ENCODE results near the gene TSPAN9. TPM values are rescaled to one million over a fixed set of nuclear protein-coding genes. Genes with fewer than 3 reads are reported as not detected.

Gene TSPAN9
- total and polyA plus RNA-seq, 2 of the 4 experiments (the other 2 are of a cell fraction): 17.7 to 39.1 TPM

- Histone ChIP-seq H2AK5ac (ENCODE audit: low read depth, low read length) (no peak overlapping the region), H3K4ac (ENCODE audit: low read depth, low read length) (no peak overlapping the region), H4K5ac (ENCODE audit: low read depth, low read length) (no peak overlapping the region), H4K91ac (ENCODE audit: insufficient read depth, low read depth, low read length) (no peak overlapping the region), H2AK9ac (replicated peaks; ENCODE audit: low read depth, low read length, poor library complexity) (no peak overlapping the region), H3K23ac (ENCODE audit: low read depth, low read length) (no peak overlapping the region), H3K9me3 (ENCODE audit: control insufficient read depth, insufficient read depth, low read length) (no peaks in the 10 kb centered on the region), H2AFZ (replicated peaks; ENCODE audit: low read length, poor library complexity) (no peak overlapping the region), H3K4me2 (ENCODE audit: low read depth, low read length) (no peak overlapping the region), H3K79me1 (ENCODE audit: low read depth in 1 of 2, low read length in 2 of 2) (no peaks in the 10 kb centered on the region), H3K56ac (ENCODE audit: extremely low read depth, insufficient read depth, low read length) (no peak overlapping the region), H3K9me1 (ENCODE audit: insufficient read depth, low read length) (0 out of 2 replicates have a peak, but pooled peaks cover 3% of the 10 kb centered on the region), H3K4me3 (ENCODE audit: insufficient read depth, low read depth, low read length) (no peak overlapping the region), H4K8ac (ENCODE audit: low read depth in 2 of 2, low read length in 2 of 2) (no peak overlapping the region), H2BK120ac (ENCODE audit: low read depth, low read length) (no peak overlapping the region), H2BK15ac (ENCODE audit: low read depth, low read length) (no peak overlapping the region), H3K18ac (ENCODE audit: low read depth, low read length) (no peak overlapping the region), H4K20me1 (ENCODE audit: insufficient read depth, low read length) (peaks cover 4% of the 10 kb centered on the region; the same call in 1 of the 2 replicates), H3K27me3 (ENCODE audit: control insufficient read depth, insufficient read depth, low read length) (no peaks in the 10 kb centered on the region; the same call in 1 of the 2 replicates), H3K27ac (ENCODE audit: insufficient read depth, low read length) (no peak overlapping the region), H2BK5ac (ENCODE audit: low read depth, low read length, poor library complexity, severe bottlenecking) (no peak overlapping the region), H3K4me1 (ENCODE audit: control insufficient read depth, insufficient read depth, low read length) (peaks cover 5% of the 10 kb centered on the region; the same call in 1 of the 2 replicates), H3K14ac (replicated peaks; ENCODE audit: low read depth, low read length) (no peak overlapping the region), H2BK20ac (ENCODE audit: low read depth, low read length) (no peak overlapping the region), H3K36me3 (ENCODE audit: control insufficient read depth, insufficient read depth, low read length) (no peaks in the 10 kb centered on the region), H3K9ac (ENCODE audit: low read depth, low read length) (no peak overlapping the region)
- ChIA-PET POLR2A (ENCODE audit: unreplicated experiment) (no interaction called here), CTCF (no interaction called here)
- intact Hi-C loops (cut with micrococcal nuclease): no loop called here
- dilution Hi-C loops (cut with HindIII; ENCODE audit: low sequenced_read_pairs, unreplicated experiment): no loop called here
- ATAC-seq (ENCODE audit: low read depth): no peak
- WGBS, 2 experiments (ENCODE audit: extremely low coverage in 2 of 2, insufficient read length in 1 of 2): 100% methylated on average over 1 of the region's 8 CpGs; no CpG with 5 or more reads in 1 of the 2 experiments
- BruUV-seq (replicated peaks): no TSS peak
- TF ChIP-seq MXI1 (IDR thresholded peaks at IDR 0.05; ENCODE audit: borderline replicate concordance, low read depth, low read length): no peak
- TF ChIP-seq RFX5 (IDR thresholded peaks at IDR 0.05; ENCODE audit: low read depth, low read length): no peak
- TF ChIP-seq FOS (IDR thresholded peaks at IDR 0.05; ENCODE audit: low read depth, low read length): no peak
- no peak for TF ChIP-seq CTCF (conservative IDR thresholded peaks at IDR 0.05; ENCODE audit: low read depth, low read length)
- no peak for TF ChIP-seq RCOR1 (IDR thresholded peaks at IDR 0.05; ENCODE audit: insufficient replicate concordance, low read length)
- TF ChIP-seq CEBPB (IDR thresholded peaks at IDR 0.05; ENCODE audit: low read depth, low read length): no peak
- no peak for TF ChIP-seq MAZ (IDR thresholded peaks at IDR 0.05; ENCODE audit: borderline replicate concordance, low read depth, low read length)
- no peak for TF ChIP-seq NFE2L2 (IDR thresholded peaks at IDR 0.05; ENCODE audit: low read depth, low read length)
- DNase-seq: no peak
- in situ Hi-C loops (cut with MboI; ENCODE audit: low sequenced_read_pairs): no loop called here
Measured at GRCh38 chr12:3265406-3265805, 188.2 kb downstream of the TSPAN9 start.
